Stimulated activated CD4-positive, alpha-beta T cell treated with anti-CD3 and anti-CD28 coated beads, Interleukin-2, amount 100 ng/mL, for 24 hours (primary cell): ENCODE data around the gene MARCHF7.
A peak's percentile ranks its signal among the peaks of the same experiment; 100 is the strongest.
"Not testable (repeated sequence)": the region's sequence is repeated elsewhere in the genome, so short reads cannot be mapped to it uniquely, and the experiment has no call there.

Experiments used
- DNase-seq, 2 donors: peaks; one replicate each; pipeline ENCODE4 v3.0.0-alpha.2; 2020

Gene MARCHF7, protein sequence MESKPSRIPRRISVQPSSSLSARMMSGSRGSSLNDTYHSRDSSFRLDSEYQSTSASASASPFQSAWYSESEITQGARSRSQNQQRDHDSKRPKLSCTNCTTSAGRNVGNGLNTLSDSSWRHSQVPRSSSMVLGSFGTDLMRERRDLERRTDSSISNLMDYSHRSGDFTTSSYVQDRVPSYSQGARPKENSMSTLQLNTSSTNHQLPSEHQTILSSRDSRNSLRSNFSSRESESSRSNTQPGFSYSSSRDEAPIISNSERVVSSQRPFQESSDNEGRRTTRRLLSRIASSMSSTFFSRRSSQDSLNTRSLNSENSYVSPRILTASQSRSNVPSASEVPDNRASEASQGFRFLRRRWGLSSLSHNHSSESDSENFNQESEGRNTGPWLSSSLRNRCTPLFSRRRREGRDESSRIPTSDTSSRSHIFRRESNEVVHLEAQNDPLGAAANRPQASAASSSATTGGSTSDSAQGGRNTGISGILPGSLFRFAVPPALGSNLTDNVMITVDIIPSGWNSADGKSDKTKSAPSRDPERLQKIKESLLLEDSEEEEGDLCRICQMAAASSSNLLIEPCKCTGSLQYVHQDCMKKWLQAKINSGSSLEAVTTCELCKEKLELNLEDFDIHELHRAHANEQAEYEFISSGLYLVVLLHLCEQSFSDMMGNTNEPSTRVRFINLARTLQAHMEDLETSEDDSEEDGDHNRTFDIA

DNA sequence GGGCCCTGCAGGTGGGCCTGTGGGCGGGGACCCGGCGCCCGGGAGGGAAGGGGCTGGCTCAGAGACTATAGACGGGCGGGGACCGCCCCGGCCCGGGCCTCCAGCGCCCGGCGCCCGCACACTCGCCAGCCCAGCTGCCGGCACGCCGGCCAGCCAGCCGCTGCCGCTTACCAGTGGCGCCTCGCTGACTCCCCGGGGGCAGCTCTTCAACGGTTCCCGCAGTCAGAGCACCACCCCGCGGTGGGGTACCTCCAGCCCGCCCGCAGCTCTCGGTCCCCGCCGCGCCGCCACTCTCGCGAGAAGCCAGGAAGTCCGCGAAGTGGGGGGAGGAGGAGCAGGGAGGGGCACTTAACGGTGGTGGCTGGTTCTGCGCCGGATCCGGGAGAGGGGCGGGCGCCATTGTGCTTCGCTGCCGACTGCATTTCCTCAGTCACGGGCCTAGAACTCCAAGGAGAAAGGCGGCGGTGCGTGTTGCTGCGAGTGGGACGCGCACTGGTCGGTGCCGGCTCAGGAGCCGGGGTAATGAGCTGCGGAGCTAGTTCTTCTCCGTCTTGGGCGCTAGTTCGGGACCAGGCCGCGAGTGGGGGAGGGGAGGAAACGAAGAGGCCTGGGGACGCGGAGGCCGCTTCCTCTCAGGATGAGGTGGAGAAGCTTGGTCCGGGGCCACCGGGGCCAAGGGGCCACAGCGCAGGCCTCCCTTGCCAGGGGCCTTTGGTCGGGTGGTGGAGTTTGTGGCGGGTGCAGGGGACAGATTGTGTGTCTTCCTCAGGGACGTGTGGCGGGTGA, at the start of gene MARCHF7:
Gene MARCHF7, plus strand, starts transcription at position 364 of the 786 bp plus-strand sequence. CDS start 16,517 bp downstream, outside the sequence.
- DNase-seq, result peak; percentile 96 to 97

DNA sequence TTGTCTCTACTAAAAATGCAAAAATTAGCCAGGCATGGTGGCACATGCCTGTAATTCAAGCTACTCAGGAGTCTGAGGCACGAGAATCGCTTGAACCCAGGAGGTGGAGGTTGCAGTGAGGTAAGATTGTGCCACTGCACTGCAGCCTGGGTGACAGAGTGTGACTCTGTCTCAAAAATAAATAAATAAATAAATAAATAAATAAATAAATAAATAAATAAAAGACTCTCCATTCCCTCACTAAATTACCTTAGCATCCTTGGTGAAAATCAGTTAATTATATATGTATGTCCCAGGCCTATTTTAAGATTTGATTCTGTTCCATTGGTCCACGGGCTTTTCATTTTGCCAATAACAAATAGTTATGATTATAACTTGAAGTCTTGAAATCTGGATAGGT, 44.9 kb upstream of the MARCHF7 start:
- DNase-seq, result not testable (repeated sequence)

DNA sequence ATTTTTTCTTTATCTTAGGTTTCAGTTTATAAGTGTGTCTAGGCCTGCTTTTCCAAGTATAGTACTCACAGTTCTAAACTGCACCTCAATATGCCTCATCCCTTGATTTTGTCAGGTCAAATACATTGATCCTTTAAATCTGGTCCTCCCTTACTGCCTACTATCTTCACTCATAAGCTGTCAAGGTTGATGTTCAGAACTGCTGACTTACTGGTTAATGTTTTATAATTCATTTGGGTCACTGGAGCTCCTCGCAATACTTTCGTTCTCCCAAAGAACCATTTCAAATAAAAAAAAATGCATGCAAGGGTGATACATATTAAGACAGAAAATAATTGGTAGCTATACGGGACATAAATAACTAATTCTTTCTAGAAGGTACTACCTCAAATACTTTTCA, 41.3 kb upstream of the MARCHF7 start:
- no peak for DNase-seq

DNA sequence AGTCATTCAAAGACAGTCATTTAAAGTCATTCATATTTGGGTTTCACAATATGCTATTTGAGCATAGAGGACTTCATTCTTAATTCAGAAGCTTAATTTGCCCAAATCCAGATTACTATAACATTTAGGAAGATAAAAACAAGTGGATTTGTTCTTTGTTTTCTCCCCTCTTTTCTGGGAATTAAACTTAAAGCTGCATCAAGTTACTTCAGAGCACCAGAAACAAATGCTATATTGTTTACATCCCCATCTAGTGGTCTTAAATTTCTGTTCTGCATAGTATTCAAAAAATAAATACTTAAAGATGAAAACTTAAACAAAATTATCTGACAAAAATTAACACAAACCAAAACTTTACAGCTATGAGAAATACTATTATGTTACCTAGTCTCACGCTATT, 34.7 kb upstream of the MARCHF7 start:
- DNase-seq, result no peak

DNA sequence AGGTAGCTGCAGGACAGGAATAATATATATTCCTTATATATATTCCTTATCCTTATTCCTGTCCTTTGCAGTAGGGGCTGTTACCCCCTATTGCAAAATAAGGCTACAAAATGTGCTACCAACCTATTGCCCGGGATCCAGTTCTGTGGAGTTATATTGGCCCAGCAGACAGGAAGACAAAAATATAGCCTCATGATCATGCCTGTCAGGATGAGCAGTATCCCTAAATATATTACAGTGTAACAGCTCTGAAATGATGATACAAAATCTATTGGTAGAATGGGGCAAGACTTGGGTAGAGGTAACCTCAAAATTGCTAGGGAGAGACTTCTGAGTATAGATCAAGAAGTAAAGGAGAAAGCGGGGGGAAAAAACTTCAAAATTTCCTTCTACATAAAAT, 31.6 kb upstream of the MARCHF7 start:
- no peak for DNase-seq

DNA sequence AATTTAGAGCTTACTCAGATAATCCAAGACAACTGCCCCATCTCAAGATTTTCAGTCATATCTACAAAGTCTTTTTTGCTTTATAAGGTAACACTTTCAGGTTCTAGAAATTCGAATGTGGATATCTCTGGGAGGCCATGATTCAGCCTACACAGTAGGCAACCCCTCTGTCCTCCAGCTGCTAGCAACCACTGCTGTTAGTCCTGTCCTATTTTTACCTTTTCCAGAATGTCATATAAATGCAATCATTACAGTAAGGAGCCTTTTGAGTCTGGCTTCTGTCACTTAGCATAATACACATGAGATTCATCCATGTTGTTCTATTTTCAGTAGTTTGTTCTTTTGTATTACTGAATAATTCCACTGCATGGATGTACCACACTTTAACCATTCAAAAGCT, 28.5 kb upstream of the MARCHF7 start:
- DNase-seq, result no peak

DNA sequence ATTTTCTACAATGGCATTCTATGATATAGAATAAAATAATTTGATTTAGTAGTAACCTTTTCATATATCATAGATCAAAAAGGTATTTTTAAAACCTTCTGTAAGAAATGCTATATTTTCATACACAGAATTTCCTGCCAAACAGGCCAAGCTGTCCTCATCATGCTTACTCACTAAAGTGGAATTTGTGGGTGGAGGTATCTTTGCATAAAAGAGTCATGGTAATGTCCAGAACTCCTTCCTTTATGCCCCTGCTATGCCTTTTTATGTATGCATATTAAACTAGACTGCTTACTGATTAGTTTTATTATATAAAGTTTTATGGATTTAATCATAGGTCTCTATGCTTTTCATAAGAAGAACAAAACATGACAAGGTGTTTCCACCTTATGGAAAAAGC, 27.5 kb upstream of the MARCHF7 start:
- no peak for DNase-seq

DNA sequence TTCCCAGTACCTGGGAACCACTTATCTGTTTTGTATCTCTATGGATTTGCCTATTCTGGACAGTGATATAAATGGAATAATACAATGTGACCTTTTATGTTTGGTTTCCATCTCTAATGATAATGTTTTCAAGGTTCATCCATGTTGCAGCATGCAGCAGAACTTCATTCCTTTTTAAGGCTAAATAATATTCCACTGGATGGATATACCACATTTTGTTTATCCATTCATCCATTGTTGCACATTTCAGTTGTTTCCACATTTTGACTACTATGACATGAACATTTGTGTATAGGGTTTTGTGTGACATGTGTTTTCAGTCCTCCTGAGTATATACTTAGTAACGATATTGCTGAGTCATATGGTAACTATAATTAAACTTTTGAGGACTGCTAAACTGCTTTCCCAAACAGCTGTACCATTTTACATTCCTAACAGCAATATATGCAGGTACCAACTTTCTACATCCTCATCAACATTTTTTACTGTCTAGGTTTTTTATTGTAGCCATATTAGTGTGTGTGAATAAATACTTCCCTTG, 17.7 kb upstream of the MARCHF7 start:
- no peak for DNase-seq

DNA sequence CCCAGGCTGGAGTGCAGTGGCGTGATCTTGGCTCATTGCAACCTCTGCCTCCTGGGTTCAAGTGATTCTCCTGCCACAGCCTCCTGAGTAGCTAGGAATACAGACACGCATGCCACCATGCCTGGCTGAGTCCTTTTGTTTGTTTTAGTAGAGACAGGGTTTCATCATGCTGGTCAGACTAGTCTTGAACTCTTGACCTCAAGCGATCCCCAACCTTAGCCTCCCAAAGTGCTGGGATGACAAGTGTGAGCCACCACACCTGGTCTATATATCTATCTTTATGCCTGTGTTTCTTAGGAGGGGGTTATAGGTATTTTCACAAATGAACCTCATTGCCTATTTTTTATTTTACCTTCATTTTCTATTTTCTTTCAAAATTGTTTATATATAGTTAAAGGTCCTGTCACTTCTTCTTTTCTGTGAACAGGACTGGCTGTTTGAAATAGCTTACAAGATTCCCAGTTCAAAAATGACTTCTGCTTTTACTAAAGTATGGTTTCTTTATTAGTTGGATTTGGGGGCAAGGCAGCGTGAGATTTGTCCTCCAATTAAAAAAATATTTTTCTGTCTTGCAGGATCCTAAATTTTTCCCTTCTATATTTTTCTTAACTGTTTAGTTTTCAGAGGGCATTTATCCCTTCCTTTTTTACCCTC, 16.4 kb upstream of the MARCHF7 start:
- no peak for DNase-seq

DNA sequence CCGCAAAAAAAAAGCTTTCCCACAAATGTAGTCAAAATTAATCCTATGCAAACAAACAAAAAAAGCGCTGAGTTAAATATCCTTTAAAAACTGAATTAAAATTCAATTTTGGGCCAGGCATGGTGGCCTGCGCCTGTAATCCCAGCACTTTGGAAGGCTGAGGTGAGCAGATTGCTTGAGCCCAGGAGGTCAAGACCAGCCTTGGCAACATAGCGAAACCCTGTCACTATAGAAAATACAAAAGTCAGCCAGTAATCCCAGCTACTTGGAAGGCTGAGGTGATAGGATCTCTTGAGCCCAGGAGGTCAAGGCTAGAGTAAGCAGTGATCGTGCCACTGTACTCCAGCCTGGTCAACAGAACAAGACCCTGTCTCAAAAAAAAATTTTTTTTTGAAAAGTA, 8.8 kb upstream of the MARCHF7 start:
- DNase-seq, result no peak

DNA sequence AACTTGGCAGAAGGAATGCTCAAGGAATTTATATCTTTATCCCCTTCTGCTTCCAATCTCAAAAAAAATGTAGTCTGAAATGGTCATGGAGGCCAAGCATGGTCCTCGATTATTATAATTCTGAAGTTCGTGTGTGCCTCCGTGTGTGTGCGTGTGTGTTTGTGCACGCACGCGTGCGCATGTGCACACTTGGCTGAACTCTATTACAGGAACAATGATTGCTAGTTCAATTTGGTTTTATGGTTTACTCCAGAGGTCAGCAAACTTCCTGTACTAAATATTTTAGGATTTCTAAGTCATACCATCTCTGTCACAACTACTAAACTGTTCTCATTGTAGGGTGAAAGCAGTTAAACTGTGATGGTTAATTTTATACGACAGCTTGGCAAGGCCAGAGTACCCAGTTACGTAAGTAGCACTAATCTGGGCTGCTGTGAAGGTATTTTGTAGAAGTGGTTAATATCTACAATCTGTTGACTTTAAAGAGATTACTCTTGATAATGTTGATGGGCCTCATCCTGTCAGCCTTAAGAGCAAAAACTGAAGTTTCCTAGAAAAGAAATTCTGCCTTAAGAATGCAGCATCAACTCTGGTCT, 5.8 kb upstream of the MARCHF7 start:
- no peak for DNase-seq

DNA sequence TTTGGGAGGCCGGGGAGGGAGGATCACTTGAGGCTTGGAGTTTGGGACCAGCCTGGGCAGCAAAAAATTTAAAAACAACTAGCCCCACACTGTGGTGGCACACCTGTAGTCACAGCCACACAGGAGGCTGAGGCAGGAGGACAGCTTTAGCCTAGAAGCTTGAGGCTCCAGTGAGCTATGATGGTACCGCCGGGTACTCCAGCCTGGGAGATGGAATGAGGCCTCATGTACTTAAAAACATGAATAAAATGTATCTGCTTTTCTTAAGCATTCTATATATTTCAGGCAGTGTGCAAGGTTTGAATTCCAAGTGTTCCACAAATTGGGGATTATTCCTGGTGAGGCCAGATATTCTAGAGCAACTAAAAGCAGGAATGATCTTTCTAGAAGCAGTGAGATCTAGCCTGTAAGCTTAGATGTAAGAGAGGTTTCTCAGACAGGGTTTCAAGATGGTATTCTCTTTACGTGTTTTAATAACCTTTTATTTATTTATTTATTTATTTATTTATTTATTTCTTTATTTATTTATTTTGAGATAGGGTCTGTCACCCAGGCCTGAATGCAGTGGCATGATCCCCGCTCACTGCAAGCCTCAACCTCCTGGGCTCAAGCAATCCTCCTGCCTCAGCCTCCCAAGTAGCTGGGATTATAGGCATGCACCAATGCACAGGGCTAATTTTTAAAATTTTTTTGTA, 4.1 kb upstream of the MARCHF7 start:
- DNase-seq, result no peak

DNA sequence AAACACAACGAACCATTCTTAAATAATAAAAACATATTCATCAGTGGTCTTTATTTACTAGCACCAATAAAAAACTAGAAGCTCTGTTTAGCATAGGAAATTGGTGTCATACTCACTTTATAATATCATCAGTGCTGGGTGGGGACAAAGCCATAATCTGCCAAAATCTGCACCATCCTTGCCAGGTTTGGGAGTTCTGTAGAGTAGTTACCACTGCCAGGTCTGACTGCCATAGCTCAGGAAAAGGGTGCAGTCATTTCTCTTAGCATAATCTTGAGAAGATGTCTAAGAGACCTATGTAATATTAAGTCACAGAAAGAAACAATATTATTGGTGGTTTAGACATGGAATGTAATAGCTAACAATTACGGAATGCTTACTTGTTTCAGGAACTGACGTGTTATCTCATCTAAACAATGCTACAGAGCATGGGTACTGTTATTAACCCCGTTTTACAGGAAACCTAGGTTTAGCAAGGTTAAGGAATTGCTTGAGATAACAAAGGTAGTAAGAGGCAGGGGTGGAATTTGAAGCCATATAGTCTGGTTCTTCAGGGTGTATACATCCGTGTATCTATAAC, 1.6 kb upstream of the MARCHF7 start:
- DNase-seq, result no peak

DNA sequence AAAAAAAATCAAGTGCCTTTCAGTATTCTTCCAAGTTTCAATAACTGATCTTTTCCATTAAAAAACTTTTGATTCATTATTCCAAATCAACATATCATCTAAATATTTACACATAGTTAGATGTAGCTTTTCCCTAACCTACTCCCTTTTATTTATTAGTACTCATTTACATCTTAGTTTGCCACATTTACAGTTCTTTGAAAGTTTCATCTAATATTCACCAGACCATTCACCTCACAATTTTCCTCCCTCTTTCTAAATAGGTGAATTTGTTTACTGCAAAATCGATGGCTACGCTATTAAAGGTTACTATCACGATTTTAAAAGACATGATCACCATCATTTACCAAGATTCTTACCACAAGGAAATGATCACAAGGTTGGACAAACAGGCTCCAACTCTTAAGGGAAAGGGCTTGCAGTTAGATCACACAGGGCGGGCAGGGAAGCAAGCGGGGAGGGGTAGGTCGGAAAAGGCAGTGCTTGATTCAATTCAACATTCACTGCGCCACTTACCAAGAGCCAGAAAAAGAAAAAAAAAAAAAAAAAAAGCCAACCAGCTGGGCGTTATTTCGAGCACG, 654 bp upstream of the MARCHF7 start:
- DNase-seq, result no peak

DNA sequence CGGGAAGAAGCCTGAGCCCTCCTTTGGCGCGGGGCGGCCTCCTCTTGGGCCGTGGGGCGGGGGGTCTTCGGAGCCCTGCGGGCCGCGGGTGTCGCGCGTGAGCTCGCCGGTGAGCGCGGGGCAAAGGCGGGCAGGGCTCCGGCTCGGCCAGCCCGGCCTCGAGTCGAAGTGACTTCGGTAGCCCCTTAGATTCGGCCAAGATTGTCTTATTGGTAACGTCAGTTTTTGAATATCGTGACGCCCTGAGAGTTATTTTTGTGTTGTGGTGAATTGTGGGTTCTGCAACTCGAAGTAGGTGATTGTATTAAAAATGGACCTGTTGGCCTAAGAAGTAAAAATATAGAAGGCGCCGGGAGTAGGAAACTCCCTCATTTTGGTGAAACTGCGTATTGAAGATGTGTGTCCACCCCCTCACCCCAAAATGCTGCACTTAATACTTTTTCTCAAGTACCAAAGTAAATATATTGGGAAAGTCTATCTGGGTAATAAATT, 669 bp downstream of the MARCHF7 start:
- no peak for DNase-seq

DNA sequence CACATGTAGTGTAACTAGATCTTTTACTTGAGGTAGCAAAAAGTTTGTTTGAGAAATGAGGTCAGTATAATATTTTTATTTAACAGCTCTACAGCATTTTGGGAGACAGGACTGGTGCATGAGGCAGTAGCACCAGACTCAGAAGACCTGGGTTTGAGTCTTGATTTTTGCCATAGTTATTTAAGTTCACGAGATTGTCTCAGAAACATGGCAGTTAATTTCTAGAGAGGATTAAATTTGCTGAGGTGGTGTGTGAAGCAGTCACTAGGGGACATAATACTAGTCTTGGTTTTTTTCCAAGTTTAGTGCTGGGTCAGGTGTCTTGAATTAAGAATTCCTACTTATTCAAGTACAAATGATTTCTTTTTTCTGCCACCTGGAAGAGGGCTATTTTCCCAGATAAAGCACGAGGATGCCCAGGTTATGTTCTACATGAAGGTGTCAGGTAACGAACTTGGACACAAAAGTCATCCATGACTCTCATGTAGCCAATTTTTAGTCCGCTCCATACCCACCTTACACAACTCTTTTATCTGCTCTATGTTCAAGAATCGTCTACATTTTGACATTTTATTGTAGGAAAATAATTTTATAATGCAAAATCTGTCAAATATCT, 1.4 kb downstream of the MARCHF7 start:
- DNase-seq, result no peak

DNA sequence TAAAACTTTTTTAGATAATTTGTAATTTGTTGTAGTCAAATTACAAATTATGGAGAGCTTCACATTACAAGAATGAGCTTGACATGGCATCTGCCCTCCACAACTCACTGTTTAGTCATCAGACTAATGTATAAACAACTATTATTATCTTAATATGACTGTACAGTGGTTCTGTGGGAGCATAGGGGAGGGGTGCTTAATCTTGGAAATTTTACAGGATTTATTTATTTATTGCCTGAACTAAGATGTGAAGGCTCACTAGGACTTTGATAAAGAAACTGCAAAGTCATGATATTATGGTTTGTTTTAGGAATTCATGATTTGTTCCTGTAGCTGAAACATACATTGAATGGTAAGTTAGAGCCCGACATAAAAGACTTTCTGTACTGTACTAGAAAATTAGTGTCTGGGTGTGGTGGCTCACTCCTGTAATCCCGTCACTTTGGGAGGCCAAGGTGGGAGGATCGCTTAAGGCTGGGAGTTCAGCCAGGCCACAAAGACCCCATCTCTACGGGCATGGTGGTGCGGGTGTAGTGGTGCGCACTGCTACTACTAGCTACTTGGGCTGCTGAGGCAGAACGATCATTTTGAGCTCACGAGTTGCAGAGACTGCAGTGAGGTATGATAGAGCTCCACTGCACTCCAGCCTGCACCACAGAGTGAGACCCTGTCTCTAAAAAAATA, 2.1 kb downstream of the MARCHF7 start:
- no peak for DNase-seq

DNA sequence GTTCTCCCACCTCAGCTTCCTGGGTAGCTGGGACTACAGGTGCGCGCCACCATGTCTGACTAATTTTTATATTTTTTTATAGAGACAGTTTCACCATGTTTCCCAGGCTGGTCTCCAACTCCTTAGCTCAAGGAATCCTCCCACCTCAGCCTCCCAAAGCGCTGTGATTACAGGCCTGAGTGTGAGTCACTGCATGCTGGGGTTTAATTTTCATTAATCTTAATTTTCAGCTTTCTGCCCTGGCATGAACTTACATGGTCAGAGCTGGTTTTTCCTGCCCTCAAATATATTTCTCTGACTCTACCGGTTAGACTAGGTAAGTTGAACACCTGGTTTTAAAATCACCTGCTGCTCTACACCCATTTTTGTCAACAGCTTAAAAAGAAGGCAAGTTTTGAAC, 3.1 kb downstream of the MARCHF7 start:
- no peak for DNase-seq

DNA sequence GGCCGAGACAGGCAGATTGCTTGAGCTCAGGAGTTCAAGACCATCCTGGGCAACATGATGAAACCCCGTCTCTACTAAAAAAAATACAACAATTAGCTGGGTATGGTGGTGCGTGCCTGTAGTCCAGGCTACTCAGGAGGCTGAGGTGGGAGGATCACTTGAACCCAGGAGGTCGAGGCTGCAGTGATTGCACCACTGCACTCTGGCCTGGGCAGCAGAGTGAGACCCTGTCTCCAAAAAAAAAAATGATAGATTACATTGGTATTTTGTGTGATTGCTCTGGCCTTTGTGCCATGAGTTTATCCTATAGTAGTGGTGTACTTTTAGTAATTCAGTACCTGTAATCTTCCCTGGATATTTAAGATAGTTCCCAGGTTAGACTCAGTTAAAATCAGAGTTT, 4.1 kb downstream of the MARCHF7 start:
- not testable (repeated sequence) for DNase-seq

DNA sequence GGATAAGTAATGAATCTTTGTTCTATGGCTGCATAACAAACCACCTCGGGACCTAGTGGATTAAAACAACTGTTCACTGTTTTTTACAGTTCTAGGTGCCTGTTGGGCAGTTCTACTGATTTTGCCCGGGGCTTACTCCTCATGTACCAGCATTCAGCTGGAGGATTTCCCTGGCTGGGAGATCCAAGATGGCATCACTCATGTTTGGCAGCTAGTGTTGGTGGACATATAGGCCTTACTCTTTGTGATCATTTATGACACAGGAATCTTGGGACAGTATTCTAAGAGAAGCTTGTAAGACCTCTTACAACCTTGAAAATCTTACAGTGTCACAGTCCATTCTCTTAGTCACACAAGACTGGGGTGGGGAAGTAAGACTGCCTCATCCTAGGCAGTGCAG, 4.6 kb downstream of the MARCHF7 start:
- DNase-seq, result no peak
